Measurements from ENCODE around the gene GLOD5.

- no peak for TF ChIP-seq CTCF (IDR thresholded peaks at IDR 0.05; ENCODE audit: insufficient read depth, low read length)
- no peak for TF ChIP-seq POLR2AphosphoS5 (IDR thresholded peaks at IDR 0.05; ENCODE audit: low read depth)
- TF ChIP-seq REST (IDR thresholded peaks at IDR 0.05; ENCODE audit: insufficient replicate concordance, low read depth) = no peak
Measured at GRCh38 chrX:48789366-48790220, 28.0 kb downstream of the GLOD5 start.

Data from HL-60 (cell line).